ENCODE results near the gene STOML2. TPM values are rescaled to one million over a fixed set of nuclear protein-coding genes. Genes with fewer than 3 reads are reported as not detected.
"Not testable (repeated sequence)": the region's sequence is repeated elsewhere in the genome, so short reads cannot be mapped to it uniquely, and the experiment has no call there.

STOML2 gene
- 100 to 1,000 TPM in 2 of 3 donors, 10 to 100 TPM in 1; 79.7 to 155 (median 116) TPM for polyA plus RNA-seq

DNA sequence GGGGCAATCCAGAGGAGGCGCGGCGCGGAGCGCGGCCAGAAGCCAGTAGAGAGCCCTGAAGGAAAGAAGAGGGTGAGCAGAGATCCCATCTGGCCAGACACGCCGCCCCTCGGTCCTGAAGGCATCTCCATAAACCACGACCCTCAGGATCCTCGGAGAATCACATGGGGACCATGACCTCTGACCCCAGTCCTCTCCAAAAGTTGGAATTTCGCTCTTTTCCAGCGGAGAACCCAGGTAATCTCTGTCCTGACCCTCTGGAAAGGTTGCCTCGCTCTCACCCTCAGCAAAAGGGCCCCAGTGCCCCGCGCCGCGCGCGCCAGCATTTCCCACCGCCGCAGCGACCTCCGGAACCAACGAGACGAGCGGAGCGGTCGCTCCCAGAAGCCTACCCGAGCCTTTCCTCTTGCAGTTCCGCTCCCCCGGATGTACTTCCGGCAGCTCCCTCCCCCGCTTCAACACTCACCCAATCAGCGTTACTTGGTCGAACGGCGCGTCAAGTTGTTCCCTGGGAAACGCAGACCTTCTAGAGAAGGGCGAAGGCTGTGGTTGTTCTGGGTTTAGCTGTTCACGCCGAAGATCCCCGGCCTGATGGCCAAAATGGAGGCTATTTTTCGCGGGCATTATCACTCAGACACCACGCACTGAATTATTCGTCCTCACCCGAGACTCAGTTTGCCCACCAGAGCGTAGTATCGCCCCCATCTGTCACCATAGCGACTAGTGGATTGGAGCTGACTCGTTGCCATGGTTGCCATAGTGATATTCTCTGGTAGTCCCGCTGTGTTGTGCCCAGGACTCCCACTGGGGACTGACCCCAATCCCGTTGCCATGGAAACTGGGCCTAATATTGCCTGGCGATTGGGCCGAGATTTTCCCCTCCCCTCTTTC lies at the start of gene STOML2:
STOML2 (minus strand) TSS at position 363 of the 891 bp plus-strand sequence; CDS start at position 326, 37 bp downstream.
- DNase-seq = peak; percentile 92 to 93 (median 92)
- Mint-ChIP-seq H3K9me3 (no peaks in the 10 kb centered on the region), H3K4me1 (peaks cover 34 to 39% of the 10 kb centered on the region in 2 donors), H3K27ac (peak within 1 kb of the TSS; percentile 92 to 99 (median 98)), H3K4me3 (peak within 1 kb of the TSS; percentile 86 to 94 (median 89)), H3K27me3 (ENCODE audit: low read depth in 3 of 3) (peaks cover 7 to 10% (median 8%) of the 10 kb centered on the region in 3 donors), H3K36me3 (peaks cover 6 to 31% (median 12%) of the 10 kb centered on the region in 3 donors)

DNA sequence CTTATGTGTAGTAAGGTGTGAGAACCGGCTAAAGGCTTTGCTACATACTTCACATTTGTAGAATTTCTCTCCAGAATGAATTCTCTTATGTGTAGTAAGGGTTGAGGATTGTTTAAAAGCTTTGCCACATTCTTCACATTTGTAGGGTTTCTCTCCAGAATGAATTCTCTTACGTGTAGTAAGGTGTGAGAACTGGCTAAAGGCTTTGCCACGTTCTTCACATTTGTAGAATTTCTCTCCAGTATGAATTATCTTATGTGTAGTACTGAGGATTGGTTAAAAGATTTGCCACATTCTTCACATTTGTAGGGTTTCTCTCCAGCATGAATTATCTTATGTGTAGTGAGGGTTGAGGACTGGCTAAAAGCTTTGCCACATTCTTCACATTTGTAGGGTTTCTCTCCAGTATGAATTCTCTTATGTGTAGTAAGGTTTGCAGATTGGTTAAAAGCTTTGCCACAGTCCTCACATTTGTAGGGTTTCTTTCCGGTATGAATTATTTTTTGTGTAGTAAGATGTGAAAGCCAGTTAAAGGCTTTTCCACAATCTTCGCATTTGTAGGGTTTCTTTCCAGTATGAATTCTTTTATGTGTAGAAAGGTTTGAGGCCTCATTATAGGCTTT lies 45.1 kb upstream of the STOML2 start:
- peaks cover 9 to 15% (median 13%) of the 10 kb centered on the region in 3 donors for H3K36me3 Mint-ChIP-seq
- not testable (repeated sequence) for DNase-seq; H3K4me3 Mint-ChIP-seq; H3K27me3 Mint-ChIP-seq (ENCODE audit: low read depth in 3 of 3); H3K27ac Mint-ChIP-seq; H3K4me1 Mint-ChIP-seq
- H3K9me3 Mint-ChIP-seq = peaks cover 18 to 47% (median 35%) of the 10 kb centered on the region in 6 donors

DNA sequence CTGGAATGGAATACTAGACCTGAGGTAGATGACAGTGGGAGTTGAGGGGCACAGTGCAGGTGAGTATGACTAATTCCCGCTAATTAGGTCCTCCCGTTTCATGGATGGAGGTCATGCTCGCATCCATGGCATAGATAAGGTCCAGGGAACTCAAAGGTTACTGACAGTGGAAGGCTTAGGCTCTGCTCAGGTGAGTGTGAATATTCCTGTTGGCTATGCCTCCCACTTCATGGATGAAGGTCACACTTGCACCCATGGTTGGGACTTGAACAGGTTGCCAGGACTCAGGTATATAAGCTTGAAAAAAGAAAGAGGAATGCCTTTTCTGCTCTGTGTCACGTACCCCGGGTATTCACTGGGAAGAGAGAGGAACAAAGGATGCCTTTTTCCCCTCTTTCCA lies 39.1 kb upstream of the STOML2 start:
- no peak overlapping the region for H3K27ac Mint-ChIP-seq
- H3K9me3 Mint-ChIP-seq = peaks cover 6 to 30% (median 15%) of the 10 kb centered on the region in 6 donors
- H3K4me3 Mint-ChIP-seq = no peak overlapping the region
- H3K4me1 Mint-ChIP-seq = no peaks in the 10 kb centered on the region
- peaks cover 3 to 5% (median 3%) of the 10 kb centered on the region in 3 donors for H3K36me3 Mint-ChIP-seq
- H3K27me3 Mint-ChIP-seq (ENCODE audit: low read depth in 3 of 3) = peaks cover 2% of the 10 kb centered on the region in 3 donors
- no peak for DNase-seq

DNA sequence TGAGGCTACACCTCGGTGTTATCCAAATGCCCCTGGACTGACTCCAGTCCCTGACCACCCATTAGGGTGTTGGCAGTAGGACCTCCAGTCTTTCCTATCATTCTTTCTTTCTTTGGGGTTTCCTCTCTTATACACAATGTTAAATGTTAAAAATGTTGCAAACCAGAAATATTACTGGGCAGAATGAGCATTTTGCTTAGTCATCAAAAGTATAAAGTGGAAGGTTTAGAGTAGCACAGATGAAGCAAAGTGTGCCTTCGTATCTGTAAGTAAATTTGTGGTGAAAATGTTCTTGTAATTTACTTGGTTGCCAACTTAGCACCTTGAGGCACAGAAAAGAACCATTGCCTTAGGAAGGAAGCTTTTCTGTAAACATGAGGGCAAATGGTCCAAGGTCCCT lies 37.2 kb upstream of the STOML2 start:
- Mint-ChIP-seq H3K27ac (no peak overlapping the region), H3K4me1 (no peaks in the 10 kb centered on the region), H3K36me3 (peaks cover 3 to 5% (median 3%) of the 10 kb centered on the region in 3 donors), H3K9me3 (peaks cover 0 to 23% (median 13%) of the 10 kb centered on the region in 6 donors), H3K27me3 (ENCODE audit: low read depth in 3 of 3) (peaks cover 2% of the 10 kb centered on the region in 3 donors), H3K4me3 (no peak overlapping the region)
- DNase-seq = no peak

DNA sequence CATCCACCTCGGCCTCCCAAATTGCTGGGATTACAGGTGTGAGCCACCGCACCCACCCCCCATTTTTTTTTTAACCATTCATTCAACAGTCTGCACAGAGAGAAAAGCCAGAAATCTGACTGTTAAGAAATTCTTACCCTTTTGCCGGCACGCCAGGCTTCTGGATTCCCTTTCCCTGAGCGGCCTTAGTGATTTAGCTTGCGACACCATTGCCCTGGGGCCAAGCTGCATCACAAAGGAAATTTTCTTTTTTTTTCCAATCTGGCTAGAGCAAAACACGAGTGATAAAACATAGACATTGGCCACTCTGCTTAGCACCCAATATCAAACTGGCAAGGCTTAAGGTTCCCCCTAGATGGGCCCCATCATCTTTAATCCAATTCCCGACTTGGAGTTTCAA lies 33.9 kb upstream of the STOML2 start:
- DNase-seq = no peak
- H3K4me3 Mint-ChIP-seq = no peak overlapping the region
- no peak overlapping the region for H3K27ac Mint-ChIP-seq
- H3K36me3 Mint-ChIP-seq = no peaks in the 10 kb centered on the region
- H3K9me3 Mint-ChIP-seq = peaks cover 0 to 6% (median 2%) of the 10 kb centered on the region in 6 donors
- no peaks in the 10 kb centered on the region for H3K4me1 Mint-ChIP-seq
- peaks cover 0 to 3% (median 2%) of the 10 kb centered on the region in 3 donors for H3K27me3 Mint-ChIP-seq (ENCODE audit: low read depth in 3 of 3)

GRCh38 chr9:35135988-35136387 lies 33.1 kb upstream of the STOML2 start:
- Mint-ChIP-seq H3K36me3 (no peaks in the 10 kb centered on the region), H3K27ac (no peak overlapping the region), H3K4me1 (no peaks in the 10 kb centered on the region), H3K9me3 (peaks cover 0 to 3% (median 0%) of the 10 kb centered on the region in 6 donors), H3K27me3 (ENCODE audit: low read depth in 3 of 3) (peaks cover 0 to 3% (median 2%) of the 10 kb centered on the region in 3 donors), H3K4me3 (no peak overlapping the region)
- no peak for DNase-seq

DNA sequence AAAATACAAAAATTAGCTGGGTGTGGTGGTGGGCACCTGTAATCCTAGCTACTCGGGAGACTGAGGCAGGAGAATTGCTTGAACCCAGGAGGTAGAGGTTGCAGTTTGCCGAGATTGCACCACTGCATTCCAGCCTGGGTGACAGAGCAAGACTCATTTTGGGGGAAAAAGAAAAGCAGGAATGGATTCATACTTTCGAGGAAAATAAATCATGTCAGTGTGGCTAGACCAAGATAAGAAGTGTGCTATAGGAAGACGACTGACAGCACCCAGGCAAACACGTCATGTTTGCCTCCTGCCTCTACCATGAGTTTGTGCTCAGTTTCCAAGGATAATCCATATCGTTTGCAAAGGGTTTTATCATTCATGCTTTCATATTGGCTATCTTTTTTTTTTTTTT lies 32.0 kb upstream of the STOML2 start:
- Mint-ChIP-seq H3K27me3 (ENCODE audit: low read depth in 3 of 3) (peaks cover 0 to 3% (median 3%) of the 10 kb centered on the region in 3 donors), H3K27ac (no peak overlapping the region), H3K36me3 (no peaks in the 10 kb centered on the region), H3K4me1 (no peaks in the 10 kb centered on the region), H3K4me3 (no peak overlapping the region), H3K9me3 (no peaks in the 10 kb centered on the region)
- no peak for DNase-seq

- DNase-seq = peak; percentile 84 to 86 (median 84)
- H3K4me1 Mint-ChIP-seq = peaks cover 42 to 46% of the 10 kb centered on the region in 2 donors
- peak overlapping the region; percentile 87 to 99 (median 96) for H3K27ac Mint-ChIP-seq
- no peaks in the 10 kb centered on the region for H3K36me3 Mint-ChIP-seq
- H3K9me3 Mint-ChIP-seq = no peaks in the 10 kb centered on the region
- H3K27me3 Mint-ChIP-seq (ENCODE audit: low read depth in 3 of 3) = peaks cover 0 to 14% (median 5%) of the 10 kb centered on the region in 3 donors
- peak overlapping the region; percentile 89 to 99 (median 95) for H3K4me3 Mint-ChIP-seq
Observed at GRCh38 chr9:35116898-35117551, 14.1 kb upstream of the STOML2 start.

DNA sequence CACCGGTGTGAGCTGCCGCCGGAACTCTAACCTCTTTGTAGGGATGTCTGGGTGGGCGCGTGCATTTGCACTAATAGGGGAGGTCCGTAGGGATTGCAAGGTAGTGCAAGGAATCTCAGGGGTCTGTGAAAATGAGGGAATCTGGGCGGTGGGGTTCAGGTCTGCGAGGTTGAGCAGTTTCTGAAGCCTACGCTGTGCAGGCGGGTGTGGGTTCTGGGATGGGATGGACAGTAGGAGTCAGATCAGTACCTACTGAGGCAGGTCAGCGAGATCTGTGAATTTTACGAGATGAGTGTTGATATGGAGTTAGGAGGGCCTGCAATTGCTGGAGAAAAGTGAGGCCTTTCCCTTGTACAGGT lies 13.6 kb upstream of the STOML2 start:
- DNase-seq = no peak

GRCh38 chr9:35115680-35116538 lies 13.0 kb upstream of the STOML2 start, which contains the start of gene ATOSB:
TSS of gene ATOSB (minus strand) at chr9:35115862. CDS start at chr9:35108274, 7,588 bp downstream.
- H3K27ac Mint-ChIP-seq = peak within 1 kb of the TSS; percentile 87 to 99 (median 96)
- no peaks in the 10 kb centered on the region for H3K9me3 Mint-ChIP-seq
- peak; percentile 93 for DNase-seq
- peaks cover 0 to 15% (median 5%) of the 10 kb centered on the region in 3 donors for H3K27me3 Mint-ChIP-seq (ENCODE audit: low read depth in 3 of 3)
- peaks cover 50 to 57% of the 10 kb centered on the region in 2 donors for H3K4me1 Mint-ChIP-seq
- H3K4me3 Mint-ChIP-seq = peak within 1 kb of the TSS; percentile 89 to 99 (median 95)
- H3K36me3 Mint-ChIP-seq = no peaks in the 10 kb centered on the region

More for the DNA sequence above, 13.6 kb upstream of the STOML2 start:
- Mint-ChIP-seq H3K27me3 (ENCODE audit: low read depth in 3 of 3) (peaks cover 0 to 15% (median 5%) of the 10 kb centered on the region in 3 donors), H3K4me3 (peak overlapping the region; percentile 89 to 99 (median 95)), H3K4me1 (peaks cover 47 to 51% of the 10 kb centered on the region in 2 donors), H3K9me3 (no peaks in the 10 kb centered on the region), H3K36me3 (no peaks in the 10 kb centered on the region), H3K27ac (peak overlapping the region; percentile 87 to 99 (median 96))

DNA sequence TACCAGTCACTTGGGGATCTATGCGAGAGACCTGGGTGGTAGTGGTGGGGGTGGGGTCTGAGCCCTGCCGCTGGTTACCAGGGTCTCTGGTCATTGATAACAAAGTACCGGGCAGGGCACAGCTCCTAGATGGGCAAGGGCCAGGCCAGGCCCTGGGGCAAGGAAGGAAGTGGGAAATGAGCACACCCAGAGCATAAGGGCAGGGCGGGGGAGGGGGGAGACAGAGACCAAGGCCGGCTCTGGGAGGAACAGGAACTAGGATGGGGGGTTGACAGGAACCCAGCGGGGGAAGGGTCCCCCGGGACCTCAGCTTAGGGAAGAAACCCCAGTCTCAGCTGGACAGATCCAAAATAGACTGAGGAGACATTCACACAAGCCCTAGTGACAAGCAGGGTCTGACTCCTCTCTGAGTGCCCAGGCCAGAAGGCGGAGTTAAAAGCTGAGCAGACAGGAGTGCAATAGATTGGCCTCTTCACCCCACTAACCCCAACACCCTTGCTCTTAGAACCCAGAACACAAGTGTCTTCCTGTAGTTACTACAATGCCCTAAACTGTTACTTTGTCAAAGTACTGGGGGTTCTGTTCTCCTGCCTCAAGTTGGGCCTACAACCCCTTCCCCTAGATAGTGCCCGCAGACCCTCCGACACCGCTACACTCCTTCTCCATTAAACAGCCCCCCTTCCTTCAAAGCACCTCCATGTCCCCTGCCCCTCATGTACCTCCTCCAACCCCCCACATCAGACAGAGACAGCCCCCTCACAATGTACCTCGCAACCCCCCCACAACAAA lies 12.1 kb upstream of the STOML2 start:
- Mint-ChIP-seq H3K4me1 (peaks cover 58 to 66% of the 10 kb centered on the region in 2 donors), H3K4me3 (peak overlapping the region; percentile 89 to 99 (median 95)), H3K27ac (peak overlapping the region; percentile 87 to 99 (median 96)), H3K9me3 (no peaks in the 10 kb centered on the region), H3K36me3 (no peaks in the 10 kb centered on the region), H3K27me3 (ENCODE audit: low read depth in 3 of 3) (peaks cover 0 to 14% (median 7%) of the 10 kb centered on the region in 3 donors)
- DNase-seq = peak; percentile 32 to 46 (median 46)

Data from immature natural killer cell (primary cell).